GM18519 (cell line): ENCODE data around the gene GNAT1.
"Not testable (repeated sequence)": the region's sequence is repeated elsewhere in the genome, so short reads cannot be mapped to it uniquely, and the experiment has no call there.

ENCODE experiments used
- ATAC-seq: cut with Tn5 transposase; IDR thresholded peaks from one replicate; pipeline ENCODE4 v1.9.1; 2021; ENCODE audit warnings: mild to moderate bottlenecking, moderate library complexity; ENCODE audit not compliant: unreplicated experiment, low FRiP score

The GNAT1 gene

GRCh38 chr3:50217681-50218080 is 26.3 kb downstream of the GNAT1 start:
- ATAC-seq = no peak

DNA sequence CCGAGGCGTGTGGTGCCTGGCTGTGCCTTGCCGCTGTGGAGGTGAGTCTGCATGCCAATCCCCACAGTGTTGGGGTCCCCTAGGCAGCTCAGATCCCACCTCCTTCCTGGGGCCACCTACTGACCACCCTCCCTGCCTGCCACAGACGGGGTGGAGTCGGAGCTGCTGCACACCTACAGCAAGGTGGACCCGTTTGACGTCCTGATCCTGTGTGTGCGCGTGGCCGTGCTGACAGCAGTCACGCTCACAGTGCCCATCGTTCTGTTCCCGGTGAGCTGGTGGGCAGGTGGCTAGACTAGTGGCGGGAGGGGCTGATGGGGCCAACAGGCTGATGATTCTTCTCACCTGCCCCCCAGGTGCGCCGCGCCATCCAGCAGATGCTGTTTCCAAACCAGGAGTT is 27.0 kb downstream of the GNAT1 start:
- no peak for ATAC-seq

GRCh38 chr3:50219285-50219684 is 27.9 kb downstream of the GNAT1 start:
- no peak for ATAC-seq

GRCh38 chr3:50220109-50220508 is 28.7 kb downstream of the GNAT1 start:
- no peak for ATAC-seq

DNA sequence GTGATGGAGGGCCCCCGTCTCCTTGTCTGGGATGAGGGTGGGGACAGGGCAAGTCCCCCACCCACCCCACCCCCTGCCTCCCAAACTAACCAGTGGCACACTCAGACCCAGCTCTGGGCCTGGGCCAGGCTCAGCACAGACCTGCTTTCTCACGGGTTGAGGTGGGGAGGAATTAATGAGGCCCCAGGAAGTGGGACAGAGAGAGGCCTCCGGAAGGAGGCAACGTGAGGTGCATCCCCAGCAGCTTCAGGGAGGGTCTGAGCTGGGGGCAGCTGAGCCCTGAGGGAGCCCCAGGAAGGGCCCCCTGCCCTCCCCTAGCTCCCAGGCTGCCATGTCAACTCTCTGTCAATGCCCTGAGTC is 29.6 kb downstream of the GNAT1 start:
- ATAC-seq = no peak

DNA sequence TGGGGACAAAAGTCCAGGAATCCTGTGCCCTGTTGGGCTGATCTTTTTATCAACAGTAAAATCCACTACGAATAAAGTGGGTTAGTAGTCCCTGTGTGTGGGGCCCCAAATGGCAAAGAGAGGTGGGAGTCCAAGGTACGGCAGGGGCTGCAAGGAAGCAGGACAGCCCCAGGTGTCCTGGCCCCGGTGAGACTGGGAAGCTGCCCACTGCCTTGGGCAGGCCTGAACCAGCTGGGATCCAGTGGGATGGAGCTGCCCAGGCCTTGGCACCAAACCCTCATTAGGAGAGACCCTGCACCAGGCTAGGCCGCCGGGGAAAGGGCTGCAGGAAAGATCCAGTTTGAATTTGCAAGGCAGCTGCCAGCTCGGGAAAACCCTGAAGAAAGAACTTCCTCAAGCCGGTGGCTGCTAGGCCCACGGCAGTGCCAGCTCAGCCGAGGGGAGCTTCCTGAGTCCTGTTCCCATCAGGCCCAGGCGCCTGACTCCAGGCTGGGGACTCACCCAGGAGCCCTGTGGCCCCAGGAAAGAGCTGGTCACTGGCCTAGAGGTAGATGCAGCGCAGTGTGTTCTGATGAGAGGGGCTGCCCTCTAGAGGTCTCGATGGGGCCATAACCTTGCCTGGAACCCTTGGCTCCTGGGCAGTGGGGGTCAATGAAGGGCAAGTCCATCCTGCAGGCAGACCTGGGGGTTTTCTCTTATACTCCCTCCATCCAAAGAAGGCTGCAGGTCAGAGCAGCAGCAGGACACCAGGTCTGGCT is 30.2 kb downstream of the GNAT1 start:
- no peak for ATAC-seq

DNA sequence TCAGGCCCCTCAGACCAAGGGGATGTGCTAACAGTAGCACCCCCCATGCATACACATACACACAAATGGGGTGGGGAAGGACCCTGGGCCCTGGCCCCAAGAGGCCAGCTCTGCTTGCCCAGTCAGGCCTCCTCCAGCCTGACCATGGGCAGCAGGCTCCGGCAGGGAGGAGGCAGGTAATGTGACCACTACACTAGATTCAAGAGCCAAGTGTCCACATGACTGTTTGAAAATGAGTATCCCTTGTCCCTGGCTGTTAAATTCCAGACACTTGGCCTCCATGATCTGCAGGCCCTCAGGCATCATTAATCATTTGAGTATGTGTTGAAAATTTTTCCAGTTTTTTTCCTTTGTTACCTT is 30.7 kb downstream of the GNAT1 start:
- ATAC-seq = no peak

- no peak for ATAC-seq
These were observed 33.2 kb downstream of the GNAT1 start for GRCh38 chr3:50224639-50225038.

DNA sequence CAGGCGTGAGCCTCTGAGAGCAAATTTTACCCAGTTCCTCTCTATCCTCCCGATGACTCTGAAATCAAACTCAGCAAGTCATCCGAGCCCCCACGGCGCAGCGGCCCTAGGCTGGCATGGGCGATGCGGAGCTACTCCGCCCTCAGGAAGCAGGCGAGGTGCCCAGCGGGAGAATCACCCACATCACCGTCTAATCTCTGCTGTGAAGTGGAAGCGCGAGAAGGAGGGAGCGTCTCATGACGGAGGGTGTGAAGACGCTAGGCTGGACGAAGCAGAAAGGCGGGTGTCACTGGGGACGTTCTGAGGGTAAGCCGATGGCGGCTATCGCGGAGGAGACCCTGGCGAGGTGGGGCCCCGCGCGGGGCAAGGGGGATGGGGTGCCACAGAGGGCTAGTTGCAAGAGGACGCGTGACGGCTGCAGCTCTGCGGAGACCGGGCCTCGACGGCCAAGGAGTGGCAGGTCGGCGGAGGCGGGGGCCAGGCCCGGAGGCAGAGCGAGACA is 35.5 kb downstream of the GNAT1 start:
- no peak for ATAC-seq

GRCh38 chr3:50227390-50228183 is 36.2 kb downstream of the GNAT1 start:
- peak; percentile 62 for ATAC-seq

GRCh38 chr3:50228184-50228763 is 36.9 kb downstream of the GNAT1 start:
- not testable (repeated sequence) for ATAC-seq

DNA sequence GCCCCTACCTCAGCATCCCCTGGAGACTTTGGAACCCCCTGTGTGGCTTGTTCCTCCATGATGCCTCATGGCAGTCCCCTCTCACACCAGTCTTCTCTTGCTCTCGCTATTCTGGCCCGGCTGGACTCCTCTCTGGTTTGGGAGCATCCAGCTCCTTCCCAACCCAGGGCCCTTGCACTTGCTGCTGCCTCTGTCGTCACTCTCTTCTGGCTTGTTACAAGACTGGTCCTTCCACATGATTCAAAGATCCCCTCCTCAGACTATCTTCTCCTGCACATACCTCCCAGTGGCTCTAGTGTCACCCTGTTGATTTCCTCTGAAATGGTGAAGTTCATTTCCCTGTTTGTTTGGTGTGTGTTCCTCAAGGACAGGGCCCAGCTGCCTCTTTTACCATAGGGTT is 38.1 kb downstream of the GNAT1 start:
- ATAC-seq = no peak

- ATAC-seq = no peak
These were observed 38.8 kb downstream of the GNAT1 start for GRCh38 chr3:50230104-50230793.

- ATAC-seq = no peak
These were observed 39.4 kb downstream of the GNAT1 start for GRCh38 chr3:50230794-50231125.

DNA sequence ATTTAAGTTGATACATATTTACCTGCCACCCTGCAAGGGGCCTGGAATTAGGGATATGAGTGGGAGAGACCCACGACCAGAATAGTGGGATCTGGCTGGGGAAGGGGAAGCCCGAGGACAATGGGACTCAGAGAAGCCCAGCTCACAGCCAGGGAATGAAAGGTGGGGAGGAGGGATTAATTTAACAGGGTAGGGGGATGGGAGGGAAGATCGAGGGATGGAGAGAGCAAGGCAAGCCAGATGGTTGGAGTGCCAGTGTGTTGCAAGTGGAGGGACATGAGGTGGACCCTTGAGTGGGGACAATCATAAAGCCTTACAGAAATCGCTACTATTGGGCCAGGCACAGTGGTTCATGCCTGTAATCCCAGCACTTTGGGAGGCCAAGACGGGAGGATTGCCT is 40.2 kb downstream of the GNAT1 start:
- ATAC-seq = no peak

DNA sequence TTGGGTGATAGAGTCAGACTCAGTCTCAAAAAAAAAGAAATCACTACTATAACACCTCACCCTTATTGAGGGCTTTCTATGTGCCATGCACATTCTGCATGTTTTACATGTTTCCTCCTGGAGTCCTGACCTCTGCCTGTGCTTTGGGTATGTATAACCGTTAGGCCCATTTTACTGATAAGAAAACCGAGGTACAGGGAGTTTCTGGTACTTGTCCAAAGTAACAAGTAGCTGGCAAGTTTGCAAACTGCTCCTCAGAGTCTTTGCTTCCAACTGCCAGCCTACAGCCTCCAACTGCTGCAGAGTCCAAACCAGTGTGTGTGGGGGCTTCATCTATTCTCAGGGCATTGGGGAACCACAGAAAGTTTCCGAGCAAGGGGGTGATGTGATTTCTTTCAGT is 40.9 kb downstream of the GNAT1 start:
- ATAC-seq = no peak

- no peak for ATAC-seq
These were observed 41.8 kb downstream of the GNAT1 start for GRCh38 chr3:50233176-50233575.

DNA sequence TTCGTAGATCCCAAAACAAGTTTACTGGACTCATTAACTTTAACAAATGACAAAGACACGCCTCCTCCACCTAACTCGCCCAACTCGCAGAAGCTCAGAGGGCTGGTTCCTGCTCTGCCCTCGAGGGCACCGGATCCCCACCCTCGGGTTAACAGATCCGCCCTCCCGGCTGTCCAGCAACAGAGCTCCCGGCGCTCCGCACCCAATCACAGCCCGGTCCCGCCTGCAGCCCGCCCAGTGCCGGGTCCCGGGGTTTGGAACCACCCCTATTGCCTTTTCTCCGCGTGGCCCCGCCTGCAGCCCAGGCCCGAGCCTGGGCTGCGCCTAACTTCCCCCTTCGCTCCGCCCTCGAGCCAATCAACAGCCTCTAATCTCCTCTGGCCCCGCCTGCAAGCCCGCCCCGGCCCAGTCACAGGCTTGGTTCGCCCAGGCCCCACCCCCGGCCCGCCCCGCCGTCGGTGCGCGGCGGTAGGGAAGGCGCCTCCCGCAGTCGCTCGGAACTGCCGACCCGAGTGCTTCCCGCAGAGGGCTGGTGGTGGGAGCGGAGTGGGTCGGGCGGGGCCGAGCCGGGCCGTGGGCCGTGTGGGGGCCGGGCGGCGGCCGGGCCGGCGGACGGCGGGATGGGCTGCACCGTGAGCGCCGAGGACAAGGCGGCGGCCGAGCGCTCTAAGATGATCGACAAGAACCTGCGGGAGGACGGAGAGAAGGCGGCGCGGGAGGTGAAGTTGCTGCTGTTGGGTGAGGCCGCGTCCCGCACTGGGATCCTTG is 44.5 kb downstream of the GNAT1 start, which contains the start of gene GNAI2:
GNAI2 (plus strand) TSS at position 489 of the 768 bp plus-strand sequence; CDS start at position 621, 132 bp downstream.
- peak; percentile 88 for ATAC-seq

DNA sequence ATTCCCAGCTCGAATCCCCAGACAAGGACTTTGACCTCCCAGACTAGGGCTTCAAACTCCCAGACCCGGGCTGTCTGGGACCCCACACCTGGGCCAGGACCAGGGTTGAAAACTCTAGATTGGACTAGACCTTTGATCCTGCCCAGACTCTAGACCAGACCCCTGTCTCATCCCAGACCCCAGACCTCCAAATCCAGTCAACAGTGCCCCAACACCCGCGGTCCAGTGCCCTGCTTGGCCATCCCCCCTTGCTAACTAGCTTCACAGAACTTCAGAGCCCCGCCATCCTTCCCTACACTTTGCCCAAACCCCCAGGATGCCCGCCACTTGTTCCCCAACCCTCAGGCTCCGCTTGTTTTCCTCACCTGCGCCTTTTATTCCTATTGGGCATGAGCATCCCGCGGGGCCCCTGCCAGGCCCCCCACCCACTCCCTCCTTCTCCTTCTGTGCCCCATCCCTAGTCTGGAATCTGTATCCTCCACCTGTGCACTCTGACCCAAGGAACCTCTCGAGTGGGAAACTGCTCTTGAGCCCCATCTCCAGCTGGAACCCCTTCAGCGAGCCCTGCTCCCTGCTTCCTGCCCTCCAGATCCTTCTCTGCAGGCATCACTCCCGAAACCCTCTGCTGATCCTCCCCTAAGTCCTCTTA is 45.2 kb downstream of the GNAT1 start:
- ATAC-seq = no peak
